Chondrocyte (in vitro differentiated cells): ENCODE results near the gene VAV2. TPM values are rescaled to one million over a fixed set of nuclear protein-coding genes. Genes with fewer than 3 reads are reported as not detected.

Experiments
- DNase-seq: peaks from one replicate; pipeline ENCODE4 v3.0.0; 2021; ENCODE audit warnings: mixed read lengths, low spot score
- H3K27ac Mint-ChIP-seq: one replicate; pipeline ENCODE4 v1.8.0; 2021; ENCODE audit warnings: mild to moderate bottlenecking, moderate library complexity, mixed read lengths; ENCODE audit not compliant: unreplicated experiment
- H3K27me3 Mint-ChIP-seq: 2 replicates; pipeline ENCODE4 v1.8.0; 2021; ENCODE audit warnings: low read depth, mixed read lengths
- H3K36me3 Mint-ChIP-seq: 2 replicates; pipeline ENCODE4 v1.8.0; 2021; ENCODE audit warnings: low read depth, mixed read lengths
- H3K4me1 Mint-ChIP-seq: 2 replicates; pipeline ENCODE4 v1.8.0; 2021; ENCODE audit warnings: low read depth, mild to moderate bottlenecking, mixed read lengths
- H3K4me3 Mint-ChIP-seq: one replicate; pipeline ENCODE4 v1.8.0; 2021; ENCODE audit warnings: mild to moderate bottlenecking, moderate library complexity, mixed read lengths; ENCODE audit not compliant: unreplicated experiment
- H3K9me3 Mint-ChIP-seq: 2 replicates; pipeline ENCODE4 v1.8.0; 2021; ENCODE audit warnings: low read depth, mixed read lengths
- CTCF ChIP-seq: fragments of 200-600 bp; sonication (generic); IDR thresholded peaks from 2 replicates; pipeline ENCODE4 v1.5.0; 2021; ENCODE audit warnings: antibody characterized with exemption, mild to moderate bottlenecking, moderate library complexity
- total RNA-seq: library from RNA; stranded (reverse); gene quantifications from 3 replicates; pipeline ENCODE4 v1.2.1, GENCODE V29; 2021

VAV2 gene
- total RNA-seq, 1 donor from 2014 or later = 17.7 TPM

GRCh38 chr9:133774799-133775198, 217.3 kb downstream of the VAV2 start:
- Mint-ChIP-seq H3K27ac (no peak overlapping the region), H3K36me3 (peaks cover 11% of the 10 kb centered on the region), H3K27me3 (no peaks in the 10 kb centered on the region), H3K4me3 (no peak overlapping the region), H3K9me3 (no peaks in the 10 kb centered on the region), H3K4me1 (no peaks in the 10 kb centered on the region)
- no peak for TF ChIP-seq CTCF
- peak; percentile 73 for DNase-seq

- TF ChIP-seq CTCF = no peak
- peaks cover 11% of the 10 kb centered on the region for H3K36me3 Mint-ChIP-seq
- no peaks in the 10 kb centered on the region for H3K9me3 Mint-ChIP-seq
- H3K27ac Mint-ChIP-seq = no peak overlapping the region
- H3K4me3 Mint-ChIP-seq = no peak overlapping the region
- DNase-seq = peak; percentile 79
- H3K4me1 Mint-ChIP-seq = no peaks in the 10 kb centered on the region
- H3K27me3 Mint-ChIP-seq = no peaks in the 10 kb centered on the region
Observed at GRCh38 chr9:133773889-133774655, 218.1 kb downstream of the VAV2 start.

GRCh38 chr9:133772581-133772980, 219.5 kb downstream of the VAV2 start:
- peaks cover 1% of the 10 kb centered on the region for H3K9me3 Mint-ChIP-seq
- peaks cover 17% of the 10 kb centered on the region for H3K36me3 Mint-ChIP-seq
- no peak for DNase-seq
- H3K4me3 Mint-ChIP-seq = no peak overlapping the region
- H3K27me3 Mint-ChIP-seq = no peaks in the 10 kb centered on the region
- H3K4me1 Mint-ChIP-seq = no peaks in the 10 kb centered on the region
- TF ChIP-seq CTCF = no peak
- H3K27ac Mint-ChIP-seq = no peak overlapping the region

GRCh38 chr9:133771486-133772482, 220.3 kb downstream of the VAV2 start:
- no peak for TF ChIP-seq CTCF
- Mint-ChIP-seq H3K9me3 (peaks cover 4% of the 10 kb centered on the region), H3K4me1 (no peaks in the 10 kb centered on the region), H3K27ac (no peak overlapping the region), H3K4me3 (no peak overlapping the region), H3K36me3 (peaks cover 22% of the 10 kb centered on the region), H3K27me3 (no peaks in the 10 kb centered on the region)
- DNase-seq = no peak

GRCh38 chr9:133770076-133770777, 221.9 kb downstream of the VAV2 start:
- peak; percentile 92 for DNase-seq
- Mint-ChIP-seq H3K27ac (no peak overlapping the region), H3K9me3 (peaks cover 5% of the 10 kb centered on the region), H3K4me1 (no peaks in the 10 kb centered on the region), H3K27me3 (no peaks in the 10 kb centered on the region), H3K36me3 (peaks cover 29% of the 10 kb centered on the region), H3K4me3 (no peak overlapping the region)
- TF ChIP-seq CTCF = no peak
